Renal pelvis (tissue), 4 donors: ENCODE measurements around the gene SIT1. TPM values are rescaled to one million over a fixed set of nuclear protein-coding genes. Genes with fewer than 3 reads are reported as not detected.

Source experiments
- DNase-seq: peaks from one replicate; pipeline ENCODE4 v3.0.0-alpha.2; 2013
- polyA plus RNA-seq, 3 donors: library from polyadenylated mRNA; unstranded; fragments of 120-200 nt; gene quantifications; one replicate each; pipeline ENCODE4 v1.2.1, GENCODE V29; 2013; ENCODE audit not compliant: insufficient read length in 3 of 3

SIT1 gene
- polyA plus RNA-seq, 3 donors = 0.32 to 0.58 (median 0.33) TPM

DNA sequence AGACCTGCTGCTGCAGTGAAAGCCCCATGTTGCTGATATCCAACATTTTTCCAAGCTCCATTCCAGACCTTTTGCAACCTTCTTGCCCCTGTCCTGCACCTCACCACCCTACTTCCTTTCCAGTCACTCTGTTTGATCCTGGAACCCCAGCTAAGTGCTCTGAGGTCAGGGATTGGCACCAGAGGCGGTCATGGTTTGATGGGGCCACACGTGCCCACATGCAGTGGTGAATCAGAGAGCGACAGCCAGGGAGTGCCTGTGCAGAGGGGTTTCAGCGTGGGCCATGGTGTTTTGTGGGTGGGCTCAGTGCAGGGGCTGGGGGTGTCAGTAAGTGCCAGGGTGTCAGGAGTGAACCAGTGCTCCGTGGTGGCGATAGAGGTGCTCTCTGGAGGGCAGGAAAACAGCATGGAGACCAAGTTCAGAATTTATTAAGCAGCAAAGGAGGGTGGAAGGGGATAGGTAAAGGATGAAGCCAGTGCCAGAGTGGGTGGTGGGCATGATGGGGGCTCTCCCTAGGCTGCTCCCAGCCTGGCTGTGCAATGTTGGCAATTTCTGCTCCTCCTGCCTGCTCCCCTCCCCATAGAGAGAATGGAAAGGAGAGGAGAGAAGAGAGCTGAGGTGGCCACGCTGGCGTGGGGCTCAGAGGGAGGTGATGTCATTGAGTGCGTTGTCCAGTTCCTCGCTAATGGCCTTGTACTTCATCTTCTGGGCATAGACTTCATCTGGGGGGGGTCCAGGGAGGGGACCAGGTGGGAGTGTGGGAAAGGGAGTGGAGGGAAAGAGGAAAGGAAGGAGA, 32.0 kb upstream of the SIT1 start:
- DNase-seq = no peak

DNA sequence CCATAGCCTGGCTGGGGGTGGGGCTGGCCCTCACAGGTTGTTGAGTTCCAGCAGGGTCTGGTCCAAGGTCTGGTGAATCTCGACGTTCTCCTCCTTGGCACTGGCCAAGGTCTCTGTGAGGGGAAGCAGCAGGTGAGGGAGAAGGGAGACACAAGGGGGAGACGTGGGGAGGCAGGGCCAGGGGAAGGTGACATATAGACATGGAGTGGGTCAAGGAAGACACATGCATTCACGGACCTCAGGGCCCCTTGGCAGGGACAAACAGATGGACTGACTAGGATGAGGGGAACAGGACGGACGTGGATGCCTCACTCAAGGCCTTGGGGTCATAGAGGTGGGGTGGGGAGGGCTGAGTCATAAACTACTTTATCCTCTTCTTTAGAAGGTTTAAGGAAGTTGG, 31.3 kb upstream of the SIT1 start:
- no peak for DNase-seq

DNA sequence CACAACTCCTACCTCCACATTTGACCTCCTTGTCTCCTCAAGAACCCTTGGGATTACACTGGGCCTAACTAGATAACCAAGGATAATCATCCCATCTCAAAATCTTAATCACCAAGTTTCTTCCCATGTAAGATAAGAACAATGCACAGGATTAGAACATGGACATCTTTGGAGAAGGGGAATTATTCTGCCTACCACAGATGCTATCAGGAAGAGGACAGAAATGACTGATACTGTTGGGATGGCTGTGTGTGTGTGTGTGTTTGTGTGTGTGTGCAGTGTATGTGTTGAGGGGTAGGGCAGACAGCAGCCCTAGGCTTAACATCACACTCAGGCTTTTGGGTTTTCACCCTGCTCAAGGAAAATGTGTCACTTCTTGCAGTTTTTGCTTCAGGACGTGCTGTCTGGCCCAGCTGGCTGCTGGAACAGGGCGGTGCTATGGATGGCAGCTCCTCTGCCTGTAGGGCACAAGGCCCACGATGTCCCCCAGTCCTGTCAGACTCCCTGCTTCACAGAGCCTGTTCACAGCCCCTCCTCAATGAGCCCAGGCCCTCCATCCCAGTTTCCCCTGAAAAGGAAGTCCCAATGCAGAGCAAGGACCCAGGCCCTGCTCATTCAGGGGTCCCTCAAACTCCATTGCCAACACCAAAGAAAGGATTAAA, 30.7 kb upstream of the SIT1 start:
- DNase-seq = no peak

DNA sequence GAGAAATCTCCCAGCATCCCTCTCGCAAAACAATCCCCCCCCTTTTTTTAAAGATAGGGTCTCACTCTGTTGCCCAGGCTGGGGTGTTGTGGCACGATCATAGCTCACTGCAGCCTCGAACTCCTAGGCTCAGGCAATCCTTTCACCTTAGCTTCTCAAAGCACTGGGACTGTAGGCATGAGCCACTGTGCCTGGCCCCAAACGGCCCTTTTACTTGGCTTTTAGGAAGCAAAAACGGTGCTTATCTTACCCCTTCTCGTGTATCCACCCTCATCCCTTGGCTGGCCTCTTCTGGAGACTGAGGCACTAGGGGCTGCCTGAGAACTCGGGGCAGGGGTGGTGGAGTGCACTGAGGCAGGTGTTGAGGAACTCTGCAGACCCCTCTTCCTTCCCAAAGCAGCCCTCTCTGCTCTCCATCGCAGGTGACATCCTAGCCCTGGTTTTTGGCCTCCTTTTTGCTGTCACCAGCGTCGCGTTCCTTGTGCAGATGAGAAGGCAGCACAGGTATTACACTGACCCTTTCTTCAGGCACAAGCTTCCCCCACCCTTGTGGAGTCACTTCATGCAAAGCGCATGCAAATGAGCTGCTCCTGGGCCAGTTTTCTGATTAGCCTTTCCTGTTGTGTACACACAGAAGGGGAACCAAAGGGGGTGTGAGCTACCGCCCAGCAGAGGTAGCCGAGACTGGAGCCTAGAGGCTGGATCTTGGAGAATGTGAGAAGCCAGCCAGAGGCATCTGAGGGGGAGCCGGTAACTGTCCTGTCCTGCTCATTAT, 29.8 kb upstream of the SIT1 start:
- no peak for DNase-seq

DNA sequence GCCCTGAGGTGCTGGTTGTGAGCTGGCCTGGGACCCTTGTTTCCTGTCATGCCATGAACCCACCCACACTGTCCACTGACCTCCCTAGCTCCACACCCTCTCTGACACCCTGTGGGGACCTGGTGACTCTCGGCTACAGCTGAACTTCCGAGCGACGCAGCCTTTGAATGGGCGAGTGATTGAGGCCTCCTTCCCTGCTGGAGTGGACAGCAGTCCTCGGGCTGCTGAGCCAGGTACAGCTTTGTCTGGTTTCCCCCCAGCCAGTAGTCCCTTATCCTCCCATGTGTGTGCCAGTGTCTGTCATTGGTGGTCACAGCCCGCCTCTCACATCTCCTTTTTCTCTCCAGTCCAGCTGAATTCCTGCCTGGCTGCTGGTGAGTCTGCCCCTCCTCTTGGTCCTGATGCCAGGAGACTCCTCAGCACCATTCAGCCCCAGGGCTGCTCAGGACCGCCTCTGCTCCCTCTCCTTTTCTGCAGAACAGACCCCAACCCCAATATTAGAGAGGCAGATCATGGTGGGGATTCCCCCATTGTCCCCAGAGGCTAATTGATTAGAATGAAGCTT, 29.1 kb upstream of the SIT1 start:
- no peak for DNase-seq

GRCh38 chr9:35679091-35679490, 28.4 kb upstream of the SIT1 start:
- no peak for DNase-seq

DNA sequence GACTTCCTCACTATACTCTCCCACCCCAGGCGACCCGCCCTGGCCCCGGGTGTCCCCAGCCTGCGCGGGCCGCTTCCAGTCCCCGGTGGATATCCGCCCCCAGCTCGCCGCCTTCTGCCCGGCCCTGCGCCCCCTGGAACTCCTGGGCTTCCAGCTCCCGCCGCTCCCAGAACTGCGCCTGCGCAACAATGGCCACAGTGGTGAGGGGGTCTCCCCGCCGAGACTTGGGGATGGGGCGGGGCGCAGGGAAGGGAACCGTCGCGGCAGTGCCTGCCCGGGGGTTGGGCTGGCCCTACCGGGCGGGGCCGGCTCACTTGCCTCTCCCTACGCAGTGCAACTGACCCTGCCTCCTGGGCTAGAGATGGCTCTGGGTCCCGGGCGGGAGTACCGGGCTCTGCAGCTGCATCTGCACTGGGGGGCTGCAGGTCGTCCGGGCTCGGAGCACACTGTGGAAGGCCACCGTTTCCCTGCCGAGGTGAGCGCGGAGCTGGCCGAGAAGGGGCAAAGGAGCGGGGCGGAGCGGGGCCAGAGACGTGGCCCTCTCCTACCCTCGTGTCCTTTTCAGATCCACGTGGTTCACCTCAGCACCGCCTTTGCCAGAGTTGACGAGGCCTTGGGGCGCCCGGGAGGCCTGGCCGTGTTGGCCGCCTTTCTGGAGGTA, 25.1 kb upstream of the SIT1 start:
- DNase-seq = peak; percentile 84

GRCh38 chr9:35675204-35675603, 24.5 kb upstream of the SIT1 start:
- DNase-seq = no peak

DNA sequence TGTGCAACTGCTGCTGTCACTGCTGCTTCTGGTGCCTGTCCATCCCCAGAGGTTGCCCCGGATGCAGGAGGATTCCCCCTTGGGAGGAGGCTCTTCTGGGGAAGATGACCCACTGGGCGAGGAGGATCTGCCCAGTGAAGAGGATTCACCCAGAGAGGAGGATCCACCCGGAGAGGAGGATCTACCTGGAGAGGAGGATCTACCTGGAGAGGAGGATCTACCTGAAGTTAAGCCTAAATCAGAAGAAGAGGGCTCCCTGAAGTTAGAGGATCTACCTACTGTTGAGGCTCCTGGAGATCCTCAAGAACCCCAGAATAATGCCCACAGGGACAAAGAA, 23.3 kb upstream of the SIT1 start:
- no peak for DNase-seq

GRCh38 chr9:35673132-35674024, 22.6 kb upstream of the SIT1 start, which contains the start of gene CA9:
TSS of gene CA9 (plus strand) at chr9:35673928. CDS start at chr9:35673960, 32 bp downstream.
- DNase-seq = no peak

GRCh38 chr9:35669331-35670145, 18.8 kb upstream of the SIT1 start:
- DNase-seq = no peak

DNA sequence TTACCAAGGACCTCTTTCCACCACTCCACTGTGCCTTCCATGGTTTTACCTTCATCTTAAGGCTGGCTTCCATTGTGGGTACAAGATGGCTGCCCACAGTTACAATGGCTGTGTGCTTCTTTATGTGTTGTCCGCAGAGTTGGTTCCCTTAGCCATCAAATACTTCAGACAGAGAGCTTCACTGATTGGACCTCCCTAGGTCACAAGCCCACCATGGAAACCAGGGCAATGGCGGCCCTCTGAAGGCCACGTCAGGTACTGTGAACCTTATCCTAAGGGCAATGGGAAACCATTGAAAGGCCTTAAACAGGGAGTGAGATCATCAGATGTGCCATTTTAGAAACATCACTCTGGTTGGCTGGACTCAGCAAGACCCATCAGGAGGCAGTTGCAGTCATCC, 17.2 kb upstream of the SIT1 start:
- no peak for DNase-seq

- DNase-seq = no peak
Observed at GRCh38 chr9:35666549-35666948, 15.8 kb upstream of the SIT1 start.

DNA sequence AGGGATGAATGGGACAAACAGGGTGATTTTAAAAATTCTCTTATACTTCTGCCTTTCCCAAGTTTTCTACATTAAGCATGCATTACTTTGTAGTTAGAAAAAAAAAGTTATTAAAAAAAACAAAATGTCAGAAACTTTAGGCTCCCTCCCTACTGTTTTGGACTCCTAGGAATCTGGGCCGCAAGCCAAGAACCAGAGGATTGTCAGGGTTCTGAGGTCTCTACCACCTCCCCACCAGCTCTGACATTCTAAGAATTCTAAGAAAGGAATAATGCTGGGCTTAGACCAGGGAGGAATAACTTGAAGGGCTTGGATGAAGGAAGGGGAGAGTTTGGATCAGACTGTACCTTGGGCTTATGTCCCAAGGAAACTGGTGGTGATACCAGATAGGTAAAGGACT, 15.3 kb upstream of the SIT1 start:
- no peak for DNase-seq

DNA sequence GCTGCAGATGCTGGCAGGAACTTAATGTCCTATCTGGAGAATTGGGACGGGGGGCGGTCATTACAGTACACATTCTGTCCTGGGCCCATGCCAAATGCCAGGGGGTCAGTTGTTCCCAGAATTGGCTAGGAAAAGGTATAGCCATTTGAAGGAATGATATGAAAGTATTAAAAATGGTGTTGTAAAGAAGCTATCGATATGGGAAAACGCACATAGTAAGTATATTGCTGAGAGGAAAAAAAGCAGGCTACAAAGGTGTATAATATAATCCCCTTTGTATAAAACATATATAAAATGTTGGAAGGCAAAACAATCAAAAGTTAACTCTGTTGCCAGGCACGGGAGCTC, 14.7 kb upstream of the SIT1 start:
- no peak for DNase-seq

DNA sequence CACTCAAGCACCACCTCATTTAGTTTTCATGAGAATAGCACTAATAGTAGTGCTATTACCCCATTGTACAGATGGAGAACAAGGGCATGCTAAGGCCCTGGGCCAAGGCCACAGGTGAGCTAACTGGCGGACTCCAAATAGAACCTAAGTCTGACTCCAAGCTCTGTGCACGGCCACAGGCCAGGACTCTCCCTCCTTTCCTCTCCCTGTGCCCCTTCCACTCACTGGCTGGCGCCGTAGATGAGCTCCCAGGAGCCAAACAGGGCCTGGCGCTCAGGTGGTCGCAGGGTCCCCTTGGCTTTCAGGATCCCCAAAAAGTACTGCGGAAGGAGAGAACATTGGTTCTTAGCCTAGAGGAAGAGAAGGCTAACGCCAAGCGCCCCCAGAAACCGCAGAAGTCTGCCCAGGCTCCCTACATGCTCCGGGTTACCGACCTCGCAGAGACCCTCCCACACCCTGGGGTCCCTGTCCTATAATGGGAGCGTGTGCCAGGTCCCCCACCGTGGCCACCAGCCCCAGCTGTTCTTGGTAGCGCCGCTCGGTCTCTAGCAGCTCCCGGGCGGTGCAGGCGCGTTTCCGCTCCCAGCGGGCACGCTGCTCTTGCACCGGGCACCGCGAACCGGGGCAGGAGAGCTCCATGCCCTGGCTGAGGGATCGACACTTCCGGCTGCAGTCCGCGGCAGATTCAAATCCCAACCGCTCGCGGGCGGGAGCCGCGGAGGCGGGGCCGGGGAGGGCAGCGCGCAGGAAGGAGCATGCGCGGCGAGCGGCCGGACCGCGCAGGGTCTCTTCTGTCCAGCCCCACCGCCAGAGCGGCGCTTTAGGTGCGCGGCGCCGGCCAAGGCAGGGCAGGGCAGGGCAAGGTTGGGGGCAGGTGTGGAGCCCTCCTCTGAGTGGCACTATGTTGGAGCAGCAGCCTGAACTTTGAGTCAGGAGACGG, 14.1 kb upstream of the SIT1 start, which contains the start of gene ARHGEF39:
ARHGEF39 (minus strand) TSS at position 665 of the 940 bp plus-strand sequence; CDS start at position 639, 26 bp downstream.
- DNase-seq = peak; percentile 84

GRCh38 chr9:35662437-35662836, 11.7 kb upstream of the SIT1 start:
- no peak for DNase-seq

DNA sequence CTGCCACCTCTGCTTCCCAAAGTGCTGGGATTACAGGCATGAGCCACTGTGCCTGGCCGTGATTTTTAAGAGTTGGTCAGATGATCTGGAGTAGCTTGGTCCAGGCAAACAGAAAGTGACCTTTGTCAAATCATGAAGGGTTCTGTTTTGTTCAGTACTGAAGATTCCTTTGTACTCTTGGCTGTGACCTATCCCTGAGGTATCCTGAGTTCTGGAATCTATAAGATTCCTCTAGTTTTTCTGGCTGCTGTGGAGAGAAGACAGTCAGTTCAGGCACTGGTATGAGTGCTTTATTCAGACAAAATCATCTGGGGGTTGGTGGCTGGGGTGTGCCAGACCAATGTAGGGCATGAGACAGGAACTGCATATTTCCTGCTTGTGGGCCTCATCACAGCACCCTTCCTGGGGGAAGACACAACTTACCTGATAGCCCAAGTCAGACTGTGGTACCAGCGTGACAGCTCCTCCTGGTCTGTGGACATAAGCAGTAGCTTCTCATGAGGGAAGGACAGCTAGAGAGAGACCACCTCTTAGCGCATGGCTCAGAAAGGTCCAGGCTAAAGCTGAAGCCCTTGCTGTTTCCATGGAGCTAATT, 11.1 kb upstream of the SIT1 start:
- no peak for DNase-seq
